Smooth muscle cell (in vitro differentiated cells): ENCODE results near the gene MAML2. TPM values are rescaled to one million over a fixed set of nuclear protein-coding genes. Genes with fewer than 3 reads are reported as not detected.

Experiments
- DNase-seq: peaks from one replicate; lab custom pipeline; 2025; ENCODE audit not compliant: unreplicated experiment; lab: John Stamatoyannopoulos, UW
- H2AFZ ChIP-seq: fragments of 200-600 bp; sonication (generic); 2 replicates; pipeline ENCODE4 v1.6.0; 2016; ENCODE audit warnings: antibody characterized with exemption, low read depth, mild to moderate bottlenecking
- H3F3A ChIP-seq: fragments of 200-600 bp; sonication (generic); 2 replicates; pipeline ENCODE4 v1.6.0; 2017; ENCODE audit warnings: antibody characterized with exemption, low read depth
- H3K27ac ChIP-seq: fragments of 200-600 bp; sonication (generic); 2 replicates; pipeline ENCODE4 v1.5.1; 2016; ENCODE audit warnings: low read depth, mild to moderate bottlenecking
- H3K27me3 ChIP-seq: fragments of 200-600 bp; sonication (generic); 2 replicates; pipeline ENCODE4 v1.6.1; 2016; ENCODE audit warnings: low read depth, mild to moderate bottlenecking
- H3K36me3 ChIP-seq: fragments of 200-600 bp; sonication (generic); 2 replicates; pipeline ENCODE4 v1.5.1; 2016; ENCODE audit warnings: low read depth
- H3K4me1 ChIP-seq: fragments of 200-600 bp; sonication (generic); 2 replicates; pipeline ENCODE4 v1.5.1; 2016; ENCODE audit warnings: low read depth
- H3K4me2 ChIP-seq: fragments of 200-600 bp; sonication (generic); 2 replicates; pipeline ENCODE4 v1.6.0; 2016; ENCODE audit warnings: mild to moderate bottlenecking
- H3K4me3 ChIP-seq: fragments of 200-600 bp; sonication (generic); 2 replicates; pipeline ENCODE4 v1.5.1; 2016; ENCODE audit warnings: mild to moderate bottlenecking
- H3K79me2 ChIP-seq: fragments of 200-600 bp; sonication (generic); 2 replicates; pipeline ENCODE4 v1.6.0; 2016; ENCODE audit warnings: low read depth, mild to moderate bottlenecking
- H3K9ac ChIP-seq: fragments of 200-600 bp; sonication (generic); 2 replicates; pipeline ENCODE4 v1.6.0; 2016; ENCODE audit warnings: low read depth
- H3K9me3 ChIP-seq: fragments of 200-600 bp; sonication (generic); replicated peaks from 2 replicates; pipeline ENCODE4 v1.5.1; 2016; ENCODE audit warnings: low read depth
- H4K20me1 ChIP-seq: fragments of 200-600 bp; sonication (generic); 2 replicates; pipeline ENCODE4 v1.6.0; 2016; ENCODE audit warnings: low read depth
- CTCF ChIP-seq: fragments of 200-600 bp; sonication (generic); IDR thresholded peaks from 2 replicates; pipeline ENCODE4 v1.5.1; 2017; ENCODE audit warnings: borderline replicate concordance, mild to moderate bottlenecking, antibody characterized with exemption; ENCODE audit not compliant: insufficient read depth, poor library complexity, severe bottlenecking
- whole genome bisulfite sequencing: methylation state at CpG from one replicate; pipeline ENCODE4 v1.1.7; 2016; ENCODE audit warnings: low lambda C conversion rate; 5-methylcytosine and 5-hydroxymethylcytosine counted together
- polyA plus RNA-seq: library from polyadenylated mRNA; unstranded; fragments of >200 nt; fragmentation: Nextera tagmentation; extraction: Ambion mirVana; gene quantifications from 2 replicates; pipeline ENCODE4 v1.2.1, GENCODE V29; 2016
- total RNA-seq: library from RNA; depleted of rRNA; stranded (reverse); fragments of >200 nt; gene quantifications from 2 replicates; pipeline ENCODE4 v1.2.3, GENCODE V29; 2014

The MAML2 gene
- total and polyA plus RNA-seq, 2 experiments from 2014 or later: 8.7 to 52.4 TPM

GRCh38 chr11:96241331-96241841, 101.6 kb downstream of the MAML2 start:
- peaks cover 80% of the 10 kb centered on the region for H3K79me2 ChIP-seq

GRCh38 chr11:96238563-96239135, 104.3 kb downstream of the MAML2 start:
- Histone ChIP-seq H3K4me1 (peaks cover 69% of the 10 kb centered on the region), H3K79me2 (peaks cover 79% of the 10 kb centered on the region), H2AFZ (no peak overlapping the region), H3K27me3 (no peaks in the 10 kb centered on the region), H3K4me2 (peak overlapping the region; percentile 68), H4K20me1 (no peaks in the 10 kb centered on the region), H3F3A (peaks cover 34% of the 10 kb centered on the region), H3K9me3 (no peaks in the 10 kb centered on the region), H3K36me3 (no peaks in the 10 kb centered on the region), H3K9ac (peak overlapping the region; percentile 40), H3K27ac (peak overlapping the region; percentile 90), H3K4me3 (no peak overlapping the region)
- DNase-seq: no peak
- no peak for TF ChIP-seq CTCF
- WGBS: 73% methylated on average over 2 of the region's 2 CpGs

More at GRCh38 chr11:96241331-96241841, 101.6 kb downstream of the MAML2 start:
- Histone ChIP-seq H3K9ac (no peak overlapping the region), H3K9me3 (no peaks in the 10 kb centered on the region), H3K36me3 (no peaks in the 10 kb centered on the region), H3K4me1 (peaks cover 51% of the 10 kb centered on the region), H3K27me3 (no peaks in the 10 kb centered on the region), H3F3A (peaks cover 23% of the 10 kb centered on the region), H4K20me1 (no peaks in the 10 kb centered on the region), H2AFZ (no peak overlapping the region), H3K4me2 (peak overlapping the region; percentile 86), H3K4me3 (no peak overlapping the region), H3K27ac (peak overlapping the region; percentile 97)
- no peak for DNase-seq
- 58% methylated on average over 5 of the region's 5 CpGs for WGBS
- TF ChIP-seq CTCF: peak; percentile 11

- Histone ChIP-seq H3K4me3 (no peak overlapping the region), H3K27ac (peak overlapping the region; percentile 90), H2AFZ (no peak overlapping the region), H3K36me3 (no peaks in the 10 kb centered on the region), H3K4me2 (peak overlapping the region; percentile 68), H3K9ac (peak overlapping the region; percentile 40), H3F3A (peaks cover 35% of the 10 kb centered on the region), H3K79me2 (peaks cover 88% of the 10 kb centered on the region), H3K27me3 (no peaks in the 10 kb centered on the region), H3K4me1 (peaks cover 67% of the 10 kb centered on the region), H4K20me1 (no peaks in the 10 kb centered on the region), H3K9me3 (no peaks in the 10 kb centered on the region)
- WGBS: 36% methylated on average over 1 of the region's 1 CpG
- no peak for TF ChIP-seq CTCF
- no peak for DNase-seq
Measured at GRCh38 chr11:96237766-96238266, 105.2 kb downstream of the MAML2 start.

GRCh38 chr11:96235751-96236150, 107.2 kb downstream of the MAML2 start:
- Histone ChIP-seq H3K36me3 (no peaks in the 10 kb centered on the region), H3K4me2 (peak overlapping the region; percentile 68), H3K27me3 (no peaks in the 10 kb centered on the region), H3K79me2 (peaks cover 94% of the 10 kb centered on the region), H3K4me1 (peaks cover 48% of the 10 kb centered on the region), H3F3A (peaks cover 35% of the 10 kb centered on the region), H3K4me3 (peak overlapping the region; percentile 5), H4K20me1 (no peaks in the 10 kb centered on the region), H3K27ac (peak overlapping the region; percentile 90), H3K9me3 (no peaks in the 10 kb centered on the region), H2AFZ (no peak overlapping the region), H3K9ac (peak overlapping the region; percentile 45)
- no peak for TF ChIP-seq CTCF
- DNase-seq: no peak
- WGBS: 30% methylated on average over 4 of the region's 4 CpGs
